ENCODE results near the gene ARHGAP24. TPM values are rescaled to one million over a fixed set of nuclear protein-coding genes. Genes with fewer than 3 reads are reported as not detected.

The ARHGAP24 gene
- total and polyA plus RNA-seq, 12 donors = 0.72 to 53.4 (median 4.4) TPM

DNA sequence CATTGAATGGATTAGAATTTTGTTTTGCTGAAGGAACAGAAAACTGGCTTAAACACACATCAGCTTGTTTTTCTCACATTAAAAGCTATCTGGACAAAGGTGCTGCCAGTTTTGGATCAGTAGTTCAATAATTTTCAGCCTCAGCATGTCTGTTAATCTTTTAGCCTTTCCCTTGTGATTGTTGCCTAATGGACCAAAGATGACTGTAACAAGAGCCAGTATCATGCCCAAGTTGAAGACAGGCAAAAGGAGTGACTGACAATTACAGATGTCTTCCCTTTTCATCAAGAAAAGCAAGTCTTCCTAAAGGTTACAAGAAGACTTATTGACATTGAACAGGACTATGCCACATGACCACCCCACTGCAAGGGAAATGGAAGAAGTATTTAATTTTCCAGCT lies 465.2 kb downstream of the ARHGAP24 start:
- Histone ChIP-seq H3K4me1 (replicated peaks in 1 of 2) (no peaks in the 10 kb centered on the region), H3K36me3 (replicated peaks in 1 of 2) (no peaks in the 10 kb centered on the region), H3K27me3 (no peaks in the 10 kb centered on the region), H3K4me3 (no peak overlapping the region), H3K27ac (no peak overlapping the region), H3K9me3 (replicated peaks in 1 of 3) (no peaks in the 10 kb centered on the region)
- intact Hi-C loops (cut with DNase I) = no loop called here
- no peak for TF ChIP-seq POLR2A (IDR thresholded peaks at IDR 0.05)
- TF ChIP-seq, protein P1, sequence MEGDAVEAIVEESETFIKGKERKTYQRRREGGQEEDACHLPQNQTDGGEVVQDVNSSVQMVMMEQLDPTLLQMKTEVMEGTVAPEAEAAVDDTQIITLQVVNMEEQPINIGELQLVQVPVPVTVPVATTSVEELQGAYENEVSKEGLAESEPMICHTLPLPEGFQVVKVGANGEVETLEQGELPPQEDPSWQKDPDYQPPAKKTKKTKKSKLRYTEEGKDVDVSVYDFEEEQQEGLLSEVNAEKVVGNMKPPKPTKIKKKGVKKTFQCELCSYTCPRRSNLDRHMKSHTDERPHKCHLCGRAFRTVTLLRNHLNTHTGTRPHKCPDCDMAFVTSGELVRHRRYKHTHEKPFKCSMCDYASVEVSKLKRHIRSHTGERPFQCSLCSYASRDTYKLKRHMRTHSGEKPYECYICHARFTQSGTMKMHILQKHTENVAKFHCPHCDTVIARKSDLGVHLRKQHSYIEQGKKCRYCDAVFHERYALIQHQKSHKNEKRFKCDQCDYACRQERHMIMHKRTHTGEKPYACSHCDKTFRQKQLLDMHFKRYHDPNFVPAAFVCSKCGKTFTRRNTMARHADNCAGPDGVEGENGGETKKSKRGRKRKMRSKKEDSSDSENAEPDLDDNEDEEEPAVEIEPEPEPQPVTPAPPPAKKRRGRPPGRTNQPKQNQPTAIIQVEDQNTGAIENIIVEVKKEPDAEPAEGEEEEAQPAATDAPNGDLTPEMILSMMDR (IDR thresholded peaks at IDR 0.05) = no peak
- DNase-seq = no peak

DNA sequence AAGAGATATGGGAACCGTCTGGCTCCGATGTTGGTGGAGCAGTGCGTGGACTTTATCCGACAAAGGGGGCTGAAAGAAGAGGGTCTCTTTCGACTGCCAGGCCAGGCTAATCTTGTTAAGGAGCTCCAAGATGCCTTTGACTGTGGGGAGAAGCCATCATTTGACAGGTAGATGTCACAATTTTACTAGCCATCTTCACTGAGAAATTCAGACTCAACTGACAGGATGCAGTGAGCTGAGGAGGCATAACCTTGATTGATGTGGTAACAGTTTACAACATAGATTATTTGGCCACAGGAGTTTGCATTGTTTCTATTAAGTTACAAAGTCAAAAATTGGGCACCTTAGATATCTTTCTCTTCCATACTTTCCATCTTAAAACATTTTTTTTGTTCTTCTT lies 467.2 kb downstream of the ARHGAP24 start:
- H3K4me1 ChIP-seq (replicated peaks in 1 of 2) = no peaks in the 10 kb centered on the region
- H3K27me3 ChIP-seq = no peaks in the 10 kb centered on the region
- no peaks in the 10 kb centered on the region for H3K9me3 ChIP-seq (replicated peaks in 1 of 3)
- intact Hi-C loops (cut with DNase I) = no loop called here
- no peak overlapping the region for H3K27ac ChIP-seq
- H3K36me3 ChIP-seq (replicated peaks in 1 of 2) = no peaks in the 10 kb centered on the region
- DNase-seq = no peak
- H3K4me3 ChIP-seq = no peak overlapping the region
- no peak for TF ChIP-seq POLR2A (IDR thresholded peaks at IDR 0.05)
- TF ChIP-seq, protein P1 (IDR thresholded peaks at IDR 0.05) = no peak
- WGBS, 4 donors = 78 to 86% (median 81%) methylated on average over 5 of the region's 5 CpGs

DNA sequence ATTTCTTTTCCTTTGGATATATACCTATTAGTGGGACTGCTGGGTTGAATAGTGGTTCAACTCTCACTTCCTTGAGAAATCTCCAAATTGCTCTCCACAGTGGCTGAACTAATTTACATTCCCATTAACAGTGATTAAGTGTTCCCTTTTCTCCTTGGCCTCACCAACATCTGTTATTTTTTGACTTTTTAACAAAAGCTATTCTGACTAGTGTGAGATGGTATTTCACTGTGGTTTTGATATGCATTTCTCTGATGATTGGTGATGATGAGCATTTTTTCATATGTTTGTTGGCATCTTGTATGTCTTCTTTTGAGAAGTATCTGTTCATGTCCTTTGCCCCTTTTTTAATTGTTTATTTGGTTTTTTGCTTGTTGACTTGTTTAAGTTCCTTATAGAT lies 471.9 kb downstream of the ARHGAP24 start:
- intact Hi-C loops (cut with DNase I) = no loop called here

DNA sequence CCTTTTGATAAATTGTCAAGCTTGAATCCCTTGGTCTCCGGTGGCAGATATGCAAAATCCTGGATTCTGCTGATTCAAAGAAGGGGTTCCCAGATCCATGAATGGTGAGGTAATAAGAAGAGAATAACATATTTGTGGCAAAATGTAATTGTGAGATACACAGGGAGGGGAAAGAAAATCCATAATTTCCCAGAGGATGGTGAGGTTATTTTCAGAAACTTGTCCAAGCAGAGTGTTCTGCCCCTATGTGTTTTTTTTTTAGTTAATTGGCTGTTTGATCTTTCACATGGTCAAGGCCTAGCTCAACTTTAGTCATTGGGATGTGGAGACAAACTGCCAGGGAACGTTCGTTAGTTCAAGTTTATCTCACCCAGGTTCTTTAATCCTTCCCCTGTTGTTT lies 476.1 kb downstream of the ARHGAP24 start:
- Histone ChIP-seq H3K27me3 (no peaks in the 10 kb centered on the region), H3K4me3 (no peak overlapping the region), H3K36me3 (replicated peaks in 1 of 2) (no peaks in the 10 kb centered on the region), H3K4me1 (replicated peaks in 1 of 2) (no peaks in the 10 kb centered on the region), H3K27ac (no peak overlapping the region), H3K9me3 (replicated peaks in 1 of 3) (no peaks in the 10 kb centered on the region)
- intact Hi-C loops (cut with DNase I) = no loop called here
- DNase-seq = no peak
- WGBS, 4 donors = 77 to 90% (median 87%) methylated on average over 3 of the region's 3 CpGs
- no peak for TF ChIP-seq POLR2A (IDR thresholded peaks at IDR 0.05)
- TF ChIP-seq, protein P1 (IDR thresholded peaks at IDR 0.05) = no peak

More for the DNA sequence above, 471.9 kb downstream of the ARHGAP24 start:
- Histone ChIP-seq H3K9me3 (replicated peaks in 1 of 3) (no peaks in the 10 kb centered on the region), H3K4me1 (replicated peaks in 1 of 2) (no peaks in the 10 kb centered on the region), H3K4me3 (no peak overlapping the region), H3K27me3 (no peaks in the 10 kb centered on the region), H3K36me3 (replicated peaks in 1 of 2) (no peaks in the 10 kb centered on the region), H3K27ac (no peak overlapping the region)
- TF ChIP-seq, protein P1 (IDR thresholded peaks at IDR 0.05) = no peak
- no peak for TF ChIP-seq POLR2A (IDR thresholded peaks at IDR 0.05)
- no peak for DNase-seq
